HAP-1 (cell line): ENCODE data around the gene SLC25A10.

Source experiments
- DNase-seq, 2 experiments: peaks; one replicate each; pipeline ENCODE4 v3.0.0-alpha.2; 2016 to 2020; ENCODE audit warnings: low spot score in 2 of 2
- H3K27me3 ChIP-seq: fragments of 250-450 bp; sonication (Bioruptor Pico); 2 replicates; pipeline ENCODE4 v1.5.1; 2020; ENCODE audit warnings: low read depth, mild to moderate bottlenecking, moderate library complexity
- H3K36me3 ChIP-seq: fragments of 250-450 bp; sonication (Bioruptor Pico); replicated peaks from 2 replicates; pipeline ENCODE4 v1.5.1; 2020; ENCODE audit warnings: mild to moderate bottlenecking
- H3K4me1 ChIP-seq: fragments of 250-450 bp; sonication (Bioruptor Pico); 2 replicates; pipeline ENCODE4 v1.5.1; 2020; ENCODE audit warnings: mild to moderate bottlenecking
- H3K4me3 ChIP-seq: fragments of 250-450 bp; sonication (Bioruptor Pico); 2 replicates; pipeline ENCODE4 v1.5.1; 2020; ENCODE audit warnings: mild to moderate bottlenecking, moderate library complexity
- H3K9me3 ChIP-seq: fragments of 250-450 bp; sonication (Bioruptor Pico); 2 replicates; pipeline ENCODE4 v1.5.1; 2020; ENCODE audit warnings: mild to moderate bottlenecking, moderate library complexity
- in situ Hi-C: fragments of 300-500 bp; cut with MboI; formaldehyde crosslinking; loops from 3 replicates; pipeline ENCODE4 v1.14.3; 2020; ENCODE audit warnings: low sequenced_read_pairs, inconsistent platforms, mixed read lengths

SLC25A10 gene

DNA sequence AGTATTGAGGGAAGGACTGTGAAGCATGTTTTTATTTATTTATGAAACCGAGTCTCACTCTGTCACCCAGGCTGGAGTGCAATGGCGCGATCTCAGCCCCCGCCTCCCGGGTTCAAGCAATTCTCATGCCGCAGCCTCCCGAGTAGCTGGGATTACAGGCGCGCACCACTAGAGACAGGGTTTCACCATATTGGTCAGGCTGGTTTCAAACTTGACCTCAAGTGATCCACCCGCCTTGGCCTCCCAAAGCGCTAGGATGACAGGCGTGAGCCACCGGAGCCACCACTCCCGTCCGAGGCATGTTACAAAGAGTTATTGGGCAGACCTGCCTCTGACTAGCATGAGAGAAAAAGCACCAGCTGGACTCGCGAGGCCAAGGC is 5.9 kb upstream of the SLC25A10 start:
- H3K27me3 ChIP-seq: no peaks in the 10 kb centered on the region
- no peak overlapping the region for H3K4me3 ChIP-seq
- no peaks in the 10 kb centered on the region for H3K9me3 ChIP-seq
- H3K4me1 ChIP-seq: peaks cover 13% of the 10 kb centered on the region
- in situ Hi-C loops: no loop called here
- H3K36me3 ChIP-seq: peaks cover 70% of the 10 kb centered on the region
- DNase-seq: no peak

DNA sequence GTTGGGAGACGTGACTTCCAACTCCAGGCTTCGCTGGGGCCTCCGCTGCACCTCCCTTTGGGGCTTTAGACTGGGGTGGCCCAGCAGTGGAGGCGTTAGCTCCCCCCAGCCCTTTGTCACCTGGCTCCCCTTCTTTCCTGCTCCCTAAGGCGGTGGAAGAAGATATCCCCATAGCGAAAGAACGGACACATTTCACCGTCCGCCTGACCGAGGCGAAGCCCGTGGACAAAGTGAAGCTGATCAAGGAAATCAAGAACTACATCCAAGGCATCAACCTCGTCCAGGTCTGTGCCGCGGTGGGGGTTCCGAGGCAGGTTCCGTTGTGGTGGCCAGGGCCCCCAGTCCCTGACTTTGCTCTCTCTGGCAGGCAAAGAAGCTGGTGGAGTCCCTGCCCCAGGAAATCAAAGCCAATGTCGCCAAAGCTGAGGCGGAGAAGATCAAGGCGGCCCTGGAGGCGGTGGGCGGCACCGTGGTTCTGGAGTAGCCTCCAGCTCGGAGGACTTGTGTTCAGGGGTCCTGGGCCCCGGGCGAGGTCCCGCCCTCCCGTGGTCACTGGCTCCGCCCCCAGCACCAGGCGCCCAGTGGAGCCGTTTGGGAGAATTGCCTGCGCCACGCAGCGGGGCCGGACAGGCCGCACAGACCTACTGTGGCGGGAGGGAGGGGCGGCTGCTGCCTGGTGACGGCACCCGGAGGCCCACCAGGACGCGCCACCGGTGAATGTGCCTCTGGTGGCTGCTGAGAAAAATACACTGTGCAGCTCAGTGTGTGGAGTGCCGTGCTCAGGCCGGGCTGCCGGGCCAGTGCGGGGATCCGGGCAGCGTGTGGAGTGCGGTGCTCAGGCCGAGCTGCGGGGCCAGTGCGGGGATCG is 5.1 kb upstream of the SLC25A10 start:
- DNase-seq: no peak
- no peak overlapping the region for H3K4me3 ChIP-seq
- H3K36me3 ChIP-seq: peaks cover 62% of the 10 kb centered on the region

GRCh38 chr17:81707725-81708646 is 4.1 kb upstream of the SLC25A10 start:
- Histone ChIP-seq H3K36me3 (peaks cover 56% of the 10 kb centered on the region), H3K9me3 (no peaks in the 10 kb centered on the region), H3K27me3 (no peaks in the 10 kb centered on the region), H3K4me1 (peaks cover 12% of the 10 kb centered on the region), H3K4me3 (no peak overlapping the region)
- in situ Hi-C loops: no loop called here
- no peak for DNase-seq

More for the DNA sequence above, 5.1 kb upstream of the SLC25A10 start:
- Histone ChIP-seq H3K27me3 (no peaks in the 10 kb centered on the region), H3K4me1 (peaks cover 12% of the 10 kb centered on the region), H3K9me3 (no peaks in the 10 kb centered on the region)
- in situ Hi-C loops: no loop called here

- no peak for DNase-seq
- Histone ChIP-seq H3K27me3 (no peaks in the 10 kb centered on the region), H3K4me1 (peaks cover 15% of the 10 kb centered on the region), H3K4me3 (no peak overlapping the region), H3K36me3 (peaks cover 50% of the 10 kb centered on the region), H3K9me3 (no peaks in the 10 kb centered on the region)
- in situ Hi-C loops: no loop called here
These were observed 3.3 kb upstream of the SLC25A10 start for GRCh38 chr17:81708739-81709185.

DNA sequence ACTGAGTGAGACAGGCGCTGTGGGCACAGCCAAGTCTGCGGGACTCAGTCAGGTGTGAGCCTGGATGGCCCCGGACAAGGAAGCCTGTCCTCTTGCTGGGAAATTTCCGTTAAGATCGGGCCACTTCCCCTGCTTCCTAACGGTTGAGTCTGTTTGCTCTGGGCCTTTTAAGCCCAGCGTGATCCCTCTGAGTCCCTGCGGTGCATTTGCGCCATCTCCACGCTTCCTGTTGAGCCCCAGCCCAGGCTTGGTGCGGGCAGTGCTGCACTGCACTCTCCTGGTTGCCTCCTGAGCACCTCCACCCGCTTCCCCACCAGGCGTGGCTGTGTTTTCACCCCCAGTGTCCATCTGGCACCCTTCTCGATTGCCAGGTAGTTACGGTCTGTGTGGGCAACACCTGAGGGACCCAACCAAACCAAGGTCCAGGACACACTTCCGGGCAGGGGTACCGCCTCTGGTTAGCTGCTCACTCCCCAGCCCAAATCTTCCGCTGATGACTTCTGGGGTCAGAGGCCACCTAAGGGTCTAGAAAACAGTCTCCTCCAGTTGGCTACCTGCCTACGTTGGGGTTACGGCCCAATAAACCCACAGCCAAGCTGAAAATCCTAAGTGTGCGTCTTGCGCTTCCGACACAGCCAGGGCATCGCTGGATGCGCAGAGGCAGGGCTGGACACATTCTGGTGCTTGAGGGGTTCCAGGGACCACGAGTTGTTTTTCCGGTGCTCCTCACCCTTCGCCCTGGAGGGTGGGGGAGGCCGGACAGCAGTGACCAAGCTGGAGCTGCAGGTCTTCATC is 1.4 kb upstream of the SLC25A10 start:
- Histone ChIP-seq H3K4me3 (no peak overlapping the region), H3K4me1 (peaks cover 19% of the 10 kb centered on the region), H3K36me3 (peaks cover 51% of the 10 kb centered on the region), H3K27me3 (no peaks in the 10 kb centered on the region), H3K9me3 (no peaks in the 10 kb centered on the region)
- DNase-seq: no peak
- in situ Hi-C loops: no loop called here

GRCh38 chr17:81712468-81713003 is 452 bp downstream of the SLC25A10 start:
- Histone ChIP-seq H3K9me3 (no peaks in the 10 kb centered on the region), H3K4me1 (peaks cover 19% of the 10 kb centered on the region), H3K36me3 (peaks cover 44% of the 10 kb centered on the region), H3K4me3 (peak overlapping the region; percentile 61), H3K27me3 (no peaks in the 10 kb centered on the region)
- in situ Hi-C loops: no loop called here
- DNase-seq: peak in 1 of 2 experiments; percentile 54

GRCh38 chr17:81713004-81713555 is 996 bp downstream of the SLC25A10 start:
- Histone ChIP-seq H3K4me1 (peaks cover 19% of the 10 kb centered on the region), H3K4me3 (peak overlapping the region; percentile 61), H3K27me3 (no peaks in the 10 kb centered on the region), H3K36me3 (peaks cover 44% of the 10 kb centered on the region), H3K9me3 (no peaks in the 10 kb centered on the region)
- no peak for DNase-seq
- in situ Hi-C loops: no loop called here

DNA sequence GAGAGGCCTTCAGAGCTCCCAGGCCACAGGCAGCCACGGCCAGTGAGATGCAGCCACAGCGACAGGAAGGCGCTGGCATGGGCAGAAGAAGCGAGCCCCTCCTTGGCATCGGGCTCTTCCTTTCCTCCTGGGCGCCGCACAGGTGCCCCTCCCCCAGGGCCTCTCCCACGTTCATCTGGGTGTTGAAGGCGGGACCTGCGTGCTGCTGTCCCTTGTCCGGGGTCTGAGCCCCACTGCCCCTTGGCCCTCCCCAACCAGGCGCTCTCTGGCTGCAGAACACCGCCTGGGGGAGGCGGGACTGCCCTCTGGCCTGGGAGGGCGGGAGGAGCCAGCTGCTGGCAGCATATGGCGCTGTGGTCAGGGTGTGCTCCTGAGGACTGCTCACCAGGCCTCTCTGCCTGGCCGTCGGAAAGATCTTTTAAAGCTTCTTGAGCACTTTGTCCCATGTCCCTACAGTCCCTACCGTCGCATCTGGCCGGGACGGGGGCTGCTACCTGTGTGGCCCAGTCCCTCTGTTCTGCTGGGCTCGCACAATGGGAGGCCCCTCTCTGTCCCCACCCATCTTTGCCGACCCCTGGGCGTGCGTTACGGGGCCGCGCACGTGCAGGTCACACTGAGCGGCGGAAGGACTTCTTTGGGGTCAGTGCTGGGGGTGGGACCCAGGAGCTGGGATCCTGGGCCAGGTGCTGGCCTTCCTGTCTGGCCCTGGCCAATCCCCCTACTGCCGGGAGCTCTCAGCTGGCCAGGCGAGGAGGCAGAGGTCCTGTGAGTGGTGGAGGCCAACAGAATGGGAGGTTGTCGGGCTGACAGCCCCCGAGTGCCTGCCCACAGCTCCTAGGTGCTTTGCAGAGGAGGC is 1.7 kb downstream of the SLC25A10 start:
- peaks cover 19% of the 10 kb centered on the region for H3K4me1 ChIP-seq
- no peaks in the 10 kb centered on the region for H3K27me3 ChIP-seq
- in situ Hi-C loops: no loop called here
- peak in 1 of 2 experiments; percentile 53 for DNase-seq
- no peaks in the 10 kb centered on the region for H3K9me3 ChIP-seq
- peaks cover 43% of the 10 kb centered on the region for H3K36me3 ChIP-seq
- peak overlapping the region; percentile 61 for H3K4me3 ChIP-seq

- Histone ChIP-seq H3K4me1 (peaks cover 19% of the 10 kb centered on the region), H3K27me3 (no peaks in the 10 kb centered on the region), H3K9me3 (no peaks in the 10 kb centered on the region), H3K36me3 (peaks cover 47% of the 10 kb centered on the region), H3K4me3 (peak overlapping the region; percentile 61)
- DNase-seq: no peak
- in situ Hi-C loops: no loop called here
These were observed 2.5 kb downstream of the SLC25A10 start for GRCh38 chr17:81714412-81715106.

- in situ Hi-C loops: no loop called here
- peaks cover 19% of the 10 kb centered on the region for H3K4me1 ChIP-seq
These were observed 3.2 kb downstream of the SLC25A10 start for GRCh38 chr17:81715107-81715871.

GRCh38 chr17:81715872-81716673 is 4.0 kb downstream of the SLC25A10 start:
- peaks cover 47% of the 10 kb centered on the region for H3K36me3 ChIP-seq
- in situ Hi-C loops: no loop called here
- no peaks in the 10 kb centered on the region for H3K9me3 ChIP-seq
- H3K27me3 ChIP-seq: no peaks in the 10 kb centered on the region
- no peak for DNase-seq
- peaks cover 14% of the 10 kb centered on the region for H3K4me1 ChIP-seq
- no peak overlapping the region for H3K4me3 ChIP-seq

More at GRCh38 chr17:81715107-81715871, 3.2 kb downstream of the SLC25A10 start:
- H3K4me3 ChIP-seq: no peak overlapping the region
- no peak for DNase-seq
- H3K27me3 ChIP-seq: no peaks in the 10 kb centered on the region
- H3K36me3 ChIP-seq: peaks cover 47% of the 10 kb centered on the region
- H3K9me3 ChIP-seq: no peaks in the 10 kb centered on the region
